Peyer's patch (tissue), 4 donors: Measurements from ENCODE around the gene MEG3. TPM values are rescaled to one million over a fixed set of nuclear protein-coding genes. Genes with fewer than 3 reads are reported as not detected.

Experiments
- DNase-seq, 3 donors: peaks; one replicate each; pipeline ENCODE4 v3.0.0-alpha.2; 2017 to 2019
- H3K27ac ChIP-seq, 4 donors: fragments of 200-600 bp; sonication (generic); one replicate each; pipeline ENCODE4 v1.5.1; 2016 to 2019
- H3K27me3 ChIP-seq, 2 donors: fragments of 200-600 bp; sonication (generic); one replicate each; pipeline ENCODE4 v1.5.1; 2019
- H3K36me3 ChIP-seq, 3 donors: fragments of 200-600 bp; sonication (generic); one replicate each; pipeline ENCODE4 v1.5.1; 2016 to 2019
- H3K4me1 ChIP-seq, 4 donors: fragments of 200-600 bp; sonication (generic); one replicate each; pipeline ENCODE4 v1.5.1; 2016 to 2019
- H3K4me3 ChIP-seq, 4 donors: fragments of 200-600 bp; sonication (generic); 1 replicate in 3 of 4; 2 replicates in 1 of 4; pipeline ENCODE4 v1.5.1; 2016 to 2019; ENCODE audit warnings: mild to moderate bottlenecking in 1 of 4
- H3K9me3 ChIP-seq, 4 donors: fragments of 200-600 bp; sonication (generic); one replicate each; pipeline ENCODE4 v1.5.1; 2016 to 2019; ENCODE audit warnings: mild to moderate bottlenecking in 1 of 4
- CTCF ChIP-seq, 6 experiments: fragments of 450-650 bp in 4 of 6; fragments of 200-600 bp in 2 of 6; sonication (generic) in 1 of 6; IDR thresholded peaks; one replicate each; pipeline ENCODE4 v1.5.1; 2017 to 2019; ENCODE audit warnings: antibody characterized with exemption in 6 of 6, mild to moderate bottlenecking in 3 of 6, moderate library complexity in 1 of 6
- POLR2A ChIP-seq, 2 donors: fragments of 450-650 bp; IDR thresholded peaks; one replicate each; pipeline ENCODE4 v1.5.1; 2017; ENCODE audit warnings: antibody characterized with exemption in 2 of 2, mild to moderate bottlenecking in 2 of 2, moderate library complexity in 2 of 2
- total RNA-seq, 4 donors: library from RNA; depleted of rRNA; stranded (reverse); fragments of >200 nt; gene quantifications; one replicate each; pipeline ENCODE4 v1.1.0, GENCODE V29; 2016

The MEG3 gene
- total RNA-seq, 4 donors from 2014 or later = 5.8 to 135 (median 33.8) TPM

- no peak overlapping the region for H3K4me3 ChIP-seq
- no peaks in the 10 kb centered on the region for H3K27me3 ChIP-seq
- no peaks in the 10 kb centered on the region for H3K36me3 ChIP-seq
- no peaks in the 10 kb centered on the region for H3K9me3 ChIP-seq
- no peaks in the 10 kb centered on the region for H3K4me1 ChIP-seq
- TF ChIP-seq CTCF (IDR thresholded peaks at IDR 0.05) = no peak
- TF ChIP-seq POLR2A (IDR thresholded peaks at IDR 0.05) = no peak
- DNase-seq = peak in 1 of 3 donors; percentile 31
- no peak overlapping the region for H3K27ac ChIP-seq
Observed at GRCh38 chr14:100872259-100873095, 46.6 kb downstream of the MEG3 start.

- H3K27me3 ChIP-seq = no peaks in the 10 kb centered on the region
- H3K4me1 ChIP-seq = no peaks in the 10 kb centered on the region
- no peaks in the 10 kb centered on the region for H3K36me3 ChIP-seq
- H3K27ac ChIP-seq = no peak overlapping the region
- H3K9me3 ChIP-seq = no peaks in the 10 kb centered on the region
- peak in 1 of 3 donors; percentile 27 for DNase-seq
- H3K4me3 ChIP-seq = no peak overlapping the region
- TF ChIP-seq POLR2A (IDR thresholded peaks at IDR 0.05) = no peak
- no peak for TF ChIP-seq CTCF (IDR thresholded peaks at IDR 0.05)
Observed at GRCh38 chr14:100873096-100873482, 47.2 kb downstream of the MEG3 start.

DNA sequence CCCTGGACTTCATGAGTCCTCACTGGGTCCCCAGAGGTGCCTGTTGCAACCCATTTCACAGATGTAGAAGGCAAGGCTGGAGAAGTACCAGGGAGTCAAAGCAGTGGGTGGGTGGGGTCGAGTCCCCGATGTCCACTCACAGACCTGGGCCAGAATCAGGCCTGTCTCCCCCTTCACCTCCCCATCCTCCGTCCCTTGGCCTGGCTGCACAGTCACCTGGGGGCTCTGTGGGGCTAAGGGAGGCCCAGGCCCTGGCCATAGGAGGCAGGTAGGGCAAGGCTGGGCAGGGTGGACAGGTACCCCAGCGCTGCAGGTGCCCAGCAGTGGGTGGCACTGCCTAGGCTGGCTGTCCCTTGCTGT is 48.1 kb downstream of the MEG3 start:
- H3K4me3 ChIP-seq = no peak overlapping the region
- peak in 1 of 3 donors; percentile 34 for DNase-seq
- TF ChIP-seq POLR2A (IDR thresholded peaks at IDR 0.05) (no peak), CTCF (IDR thresholded peaks at IDR 0.05) (no peak)
- H3K4me1 ChIP-seq = no peaks in the 10 kb centered on the region
- H3K27me3 ChIP-seq = no peaks in the 10 kb centered on the region
- no peak overlapping the region for H3K27ac ChIP-seq
- no peaks in the 10 kb centered on the region for H3K36me3 ChIP-seq
- no peaks in the 10 kb centered on the region for H3K9me3 ChIP-seq

DNA sequence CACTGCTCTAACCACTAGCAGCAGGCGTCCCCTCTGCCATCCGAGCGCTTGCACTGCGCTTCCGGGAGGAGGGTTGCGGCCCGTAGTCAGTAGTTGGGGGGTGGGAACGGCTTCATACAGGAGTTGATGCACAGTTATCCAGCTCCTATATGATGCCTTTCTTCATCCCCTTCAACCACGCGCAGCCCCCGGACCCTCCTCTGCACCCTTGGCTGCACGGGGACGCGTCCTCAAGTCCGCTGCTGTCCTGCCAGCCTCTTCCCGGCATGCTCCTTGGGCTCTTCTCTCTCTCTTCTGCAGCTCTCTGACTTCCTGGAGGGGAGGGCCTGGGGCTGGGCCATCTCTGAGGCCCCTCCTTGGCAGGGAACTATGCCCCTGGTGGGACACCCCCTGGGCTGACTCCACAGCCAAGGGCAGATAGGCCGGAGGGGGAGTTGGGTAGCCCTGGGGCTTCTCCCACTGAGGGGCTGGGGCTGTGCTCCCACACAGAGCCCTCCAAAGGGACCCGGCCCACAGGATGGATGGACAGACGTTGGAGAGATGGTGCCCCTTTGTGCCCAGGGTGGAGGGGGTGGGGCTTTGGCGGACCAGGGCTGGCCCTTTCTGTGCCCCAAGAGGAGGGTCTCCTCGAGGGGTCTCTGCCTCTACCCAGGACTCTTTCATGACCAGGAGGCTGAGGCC is 48.6 kb downstream of the MEG3 start:
- Histone ChIP-seq H3K27ac (no peak overlapping the region), H3K36me3 (no peaks in the 10 kb centered on the region), H3K4me1 (no peaks in the 10 kb centered on the region), H3K27me3 (no peaks in the 10 kb centered on the region), H3K9me3 (no peaks in the 10 kb centered on the region), H3K4me3 (no peak overlapping the region)
- peak in 1 of 3 donors; percentile 21 for DNase-seq
- TF ChIP-seq POLR2A (IDR thresholded peaks at IDR 0.05) (no peak), CTCF (IDR thresholded peaks at IDR 0.05) (no peak)

GRCh38 chr14:100875126-100875525 is 49.2 kb downstream of the MEG3 start:
- TF ChIP-seq POLR2A (IDR thresholded peaks at IDR 0.05) (no peak), CTCF (IDR thresholded peaks at IDR 0.05) (no peak)
- H3K4me1 ChIP-seq = no peaks in the 10 kb centered on the region
- H3K4me3 ChIP-seq = no peak overlapping the region
- DNase-seq = peak in 1 of 3 donors; percentile 13
- no peaks in the 10 kb centered on the region for H3K9me3 ChIP-seq
- no peaks in the 10 kb centered on the region for H3K36me3 ChIP-seq
- no peaks in the 10 kb centered on the region for H3K27me3 ChIP-seq
- no peak overlapping the region for H3K27ac ChIP-seq
